Omental fat pad (tissue), 4 donors: ENCODE data around the gene PRAC2. TPM values are rescaled to one million over a fixed set of nuclear protein-coding genes. Genes with fewer than 3 reads are reported as not detected.

Source experiments
- ATAC-seq: fragments of 150-250 bp; one replicate; pipeline ENCODE4 v1.9.1; 2016; ENCODE audit warnings: mild to moderate bottlenecking, moderate library complexity; ENCODE audit not compliant: low FRiP score
- DNase-seq: peaks from one replicate; pipeline ENCODE4 v3.0.0-alpha.2; 2019; ENCODE audit warnings: low spot score
- total RNA-seq, 4 donors: library from RNA; depleted of rRNA; stranded (reverse); fragments of >200 nt; gene quantifications; one replicate each; pipeline ENCODE4 v1.1.0, GENCODE V29; 2016
- TF ChIP-seq, protein P1 (sequence below), 3 donors: fragments of 450-650 bp; IDR thresholded peaks; one replicate each; pipeline ENCODE4 v1.5.1; 2016 to 2017; ENCODE audit warnings: antibody characterized with exemption in 3 of 3, mild to moderate bottlenecking in 3 of 3, moderate library complexity in 2 of 3

Gene PRAC2
- total RNA-seq, 4 donors from 2014 or later: not detected

- DNase-seq: no peak
- TF ChIP-seq, protein P1, sequence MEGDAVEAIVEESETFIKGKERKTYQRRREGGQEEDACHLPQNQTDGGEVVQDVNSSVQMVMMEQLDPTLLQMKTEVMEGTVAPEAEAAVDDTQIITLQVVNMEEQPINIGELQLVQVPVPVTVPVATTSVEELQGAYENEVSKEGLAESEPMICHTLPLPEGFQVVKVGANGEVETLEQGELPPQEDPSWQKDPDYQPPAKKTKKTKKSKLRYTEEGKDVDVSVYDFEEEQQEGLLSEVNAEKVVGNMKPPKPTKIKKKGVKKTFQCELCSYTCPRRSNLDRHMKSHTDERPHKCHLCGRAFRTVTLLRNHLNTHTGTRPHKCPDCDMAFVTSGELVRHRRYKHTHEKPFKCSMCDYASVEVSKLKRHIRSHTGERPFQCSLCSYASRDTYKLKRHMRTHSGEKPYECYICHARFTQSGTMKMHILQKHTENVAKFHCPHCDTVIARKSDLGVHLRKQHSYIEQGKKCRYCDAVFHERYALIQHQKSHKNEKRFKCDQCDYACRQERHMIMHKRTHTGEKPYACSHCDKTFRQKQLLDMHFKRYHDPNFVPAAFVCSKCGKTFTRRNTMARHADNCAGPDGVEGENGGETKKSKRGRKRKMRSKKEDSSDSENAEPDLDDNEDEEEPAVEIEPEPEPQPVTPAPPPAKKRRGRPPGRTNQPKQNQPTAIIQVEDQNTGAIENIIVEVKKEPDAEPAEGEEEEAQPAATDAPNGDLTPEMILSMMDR (IDR thresholded peaks at IDR 0.05): no peak
- no peak for ATAC-seq
Measured at GRCh38 chr17:48717367-48718226, 5.4 kb upstream of the PRAC2 start.

DNA sequence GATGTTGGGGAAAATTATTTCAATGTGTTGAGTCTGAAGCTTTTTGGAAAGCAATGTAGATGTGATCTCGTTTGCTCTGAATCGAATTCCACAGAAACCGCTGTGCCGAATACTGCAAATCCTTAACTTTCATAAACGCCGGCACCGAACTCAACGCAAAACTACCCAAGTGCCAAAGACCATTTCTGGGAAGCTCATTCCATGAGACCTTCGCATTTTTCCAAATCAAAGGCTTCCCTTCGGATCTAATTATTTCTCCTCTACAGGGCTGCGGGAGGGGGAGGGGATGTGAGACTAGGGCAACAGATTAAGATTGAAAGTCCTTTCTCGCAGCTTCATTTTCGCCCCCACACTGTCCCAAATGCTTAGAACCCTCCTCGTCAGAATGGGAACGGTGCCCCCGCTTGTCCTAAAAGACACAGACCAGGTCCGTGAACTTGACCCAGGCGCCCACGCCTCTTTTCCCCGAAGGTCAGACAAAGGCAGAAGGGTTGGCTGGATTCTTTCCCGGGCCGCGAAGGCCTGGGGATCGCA lies 4.7 kb upstream of the PRAC2 start:
- TF ChIP-seq, protein P1 (IDR thresholded peaks at IDR 0.05): no peak
- DNase-seq (no peak), ATAC-seq (no peak)

GRCh38 chr17:48718761-48719641 lies 4.0 kb upstream of the PRAC2 start:
- TF ChIP-seq, protein P1 (IDR thresholded peaks at IDR 0.05): no peak
- ATAC-seq (no peak), DNase-seq (no peak)

GRCh38 chr17:48719642-48720265 lies 3.2 kb upstream of the PRAC2 start:
- ATAC-seq (no peak), DNase-seq (no peak)
- TF ChIP-seq, protein P1 (IDR thresholded peaks at IDR 0.05): no peak

- ATAC-seq: no peak
- no peak for DNase-seq
Measured at GRCh38 chr17:48720266-48721008, 2.5 kb upstream of the PRAC2 start.

More at GRCh38 chr17:48720266-48721008, 2.5 kb upstream of the PRAC2 start:
- TF ChIP-seq, protein P1 (IDR thresholded peaks at IDR 0.05): no peak
